Dedifferentiated amniotic fluid mesenchymal stem cell (primary cell): ENCODE measurements around the gene GOLGA6C.
"Not testable (repeated sequence)": the region's sequence is repeated elsewhere in the genome, so short reads cannot be mapped to it uniquely, and the experiment has no call there.

ENCODE experiments used
- DNase-seq: peaks from one replicate; pipeline ENCODE4 v3.0.0-alpha.2; 2016; ENCODE audit errors: extremely low spot score

Gene GOLGA6C

GRCh38 chr15:75258620-75259343 is 648 bp downstream of the GOLGA6C start:
- DNase-seq, result not testable (repeated sequence)

DNA sequence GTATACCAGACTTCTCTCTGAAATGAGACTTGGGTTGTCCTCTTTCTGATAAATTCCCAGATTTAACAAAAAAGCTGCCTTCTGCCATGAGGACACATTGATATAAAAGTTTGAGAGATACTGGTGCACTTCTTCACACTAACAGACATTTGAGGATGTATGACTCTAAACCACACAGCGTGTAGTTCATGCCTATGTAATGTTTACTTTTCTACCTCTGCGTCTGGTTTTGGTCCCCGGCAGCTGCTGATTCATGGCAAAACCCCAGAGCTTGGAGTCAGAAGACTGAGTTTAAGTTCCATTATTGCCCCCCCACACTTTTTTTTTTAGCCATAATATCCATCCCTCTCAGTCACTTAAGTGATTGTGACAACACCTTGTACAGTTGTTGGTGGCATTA is 1.7 kb downstream of the GOLGA6C start:
- not testable (repeated sequence) for DNase-seq

DNA sequence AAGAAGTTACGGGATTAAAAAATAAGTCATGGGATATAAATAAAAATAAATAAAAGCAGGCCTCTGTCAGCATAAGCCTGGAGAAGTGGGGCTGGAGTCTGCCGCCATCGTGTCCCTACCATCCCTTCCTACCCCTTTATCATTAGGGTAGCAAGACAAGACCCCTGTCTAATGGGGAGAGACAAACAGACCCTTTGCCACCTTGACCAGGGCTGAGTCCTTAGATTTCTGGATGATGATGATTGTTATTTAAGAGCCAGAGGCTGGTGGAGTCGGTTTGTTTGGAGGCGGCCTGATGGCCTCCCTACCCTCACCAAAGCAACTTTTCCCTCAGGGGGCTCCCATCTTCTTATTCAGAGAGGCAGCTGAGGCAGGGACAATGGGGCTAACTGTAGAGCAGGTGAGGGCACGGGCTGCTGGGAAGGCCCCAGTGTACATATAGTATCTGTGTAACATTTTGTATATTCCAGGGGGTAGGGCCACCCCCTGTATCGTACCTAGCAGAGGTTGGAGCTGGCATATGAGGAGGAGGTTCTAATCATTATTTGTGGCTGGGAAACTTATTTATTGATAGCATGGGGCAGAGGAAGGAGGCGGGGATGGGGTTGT is 15.7 kb downstream of the GOLGA6C start:
- DNase-seq, result not testable (repeated sequence)

DNA sequence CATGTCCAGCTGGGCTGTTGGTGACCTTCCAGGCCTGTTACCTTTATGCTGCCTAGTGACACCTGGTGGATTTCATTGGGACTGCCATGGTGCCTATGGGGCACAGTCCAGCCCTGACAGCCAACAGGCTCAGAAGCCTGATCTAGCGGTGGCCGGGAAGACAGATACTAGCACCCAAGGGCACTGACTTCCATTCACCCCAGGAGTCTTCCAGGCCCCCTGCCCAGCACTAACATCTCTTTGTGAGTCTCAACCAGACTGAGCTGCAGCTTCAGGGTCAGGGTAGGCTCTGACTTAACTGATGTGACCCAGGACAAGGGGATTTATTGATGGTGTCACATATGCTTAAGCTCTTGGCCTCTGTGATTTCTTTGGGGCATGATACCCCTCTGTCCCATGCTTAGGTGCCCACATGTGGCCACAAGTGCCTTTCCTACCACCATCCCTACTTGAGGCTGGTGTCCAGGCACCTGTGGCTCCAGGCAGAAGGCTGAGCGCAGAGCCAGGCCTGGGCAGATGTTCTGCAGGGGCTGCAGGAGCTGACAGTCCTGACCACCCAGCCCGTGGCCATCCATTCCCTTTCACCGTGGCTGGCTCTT is 16.5 kb downstream of the GOLGA6C start:
- not testable (repeated sequence) for DNase-seq

DNA sequence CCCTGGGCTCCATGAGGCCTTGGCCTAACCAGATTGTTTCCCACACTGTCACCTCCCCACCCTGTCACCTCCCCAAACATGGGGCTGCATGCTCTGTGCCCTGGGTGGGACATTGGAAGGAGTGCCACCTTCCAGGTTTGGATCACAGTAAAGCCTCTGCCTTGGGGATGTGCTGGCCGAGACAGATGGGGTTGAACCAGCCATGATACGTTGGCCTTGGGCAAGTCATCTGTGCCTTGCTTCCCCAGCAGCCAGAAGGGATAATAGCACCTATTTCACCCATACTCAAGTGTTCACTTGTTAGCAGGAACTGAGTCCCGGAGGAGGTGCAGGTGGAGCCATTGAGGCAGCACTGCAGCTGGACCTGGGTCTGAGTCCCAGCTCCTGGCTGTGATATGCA is 17.5 kb downstream of the GOLGA6C start:
- peak; percentile 11 for DNase-seq

- not testable (repeated sequence) for DNase-seq
Observed at GRCh38 chr15:75278497-75278896, 20.4 kb downstream of the GOLGA6C start.

GRCh38 chr15:75282572-75282971 is 24.4 kb downstream of the GOLGA6C start, which contains the start of gene GOLGA6D:
GOLGA6D (plus strand) TSS chr15:75282835; CDS start chr15:75282876, 41 bp downstream.
- not testable (repeated sequence) for DNase-seq

DNA sequence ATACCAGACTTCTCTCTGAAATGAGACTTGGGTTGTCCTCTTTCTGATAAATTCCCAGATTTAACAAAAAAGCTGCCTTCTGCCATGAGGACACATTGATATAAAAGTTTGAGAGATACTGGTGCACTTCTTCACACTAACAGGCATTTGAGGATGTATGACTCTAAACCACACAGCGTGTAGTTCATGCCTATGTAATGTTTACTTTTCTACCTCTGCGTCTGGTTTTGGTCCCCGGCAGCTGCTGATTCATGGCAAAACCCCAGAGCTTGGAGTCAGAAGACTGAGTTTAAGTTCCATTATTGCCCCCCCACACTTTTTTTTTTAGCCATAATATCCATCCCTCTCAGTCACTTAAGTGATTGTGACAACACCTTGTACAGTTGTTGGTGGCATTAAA is 26.0 kb downstream of the GOLGA6C start:
- not testable (repeated sequence) for DNase-seq

GRCh38 chr15:75293660-75294059 is 35.5 kb downstream of the GOLGA6C start:
- not testable (repeated sequence) for DNase-seq

- DNase-seq, result not testable (repeated sequence)
Observed at GRCh38 chr15:75298541-75299310, 40.6 kb downstream of the GOLGA6C start.

- DNase-seq, result not testable (repeated sequence)
Observed at GRCh38 chr15:75299311-75299688, 41.2 kb downstream of the GOLGA6C start.

GRCh38 chr15:75300026-75300425 is 41.9 kb downstream of the GOLGA6C start:
- not testable (repeated sequence) for DNase-seq

DNA sequence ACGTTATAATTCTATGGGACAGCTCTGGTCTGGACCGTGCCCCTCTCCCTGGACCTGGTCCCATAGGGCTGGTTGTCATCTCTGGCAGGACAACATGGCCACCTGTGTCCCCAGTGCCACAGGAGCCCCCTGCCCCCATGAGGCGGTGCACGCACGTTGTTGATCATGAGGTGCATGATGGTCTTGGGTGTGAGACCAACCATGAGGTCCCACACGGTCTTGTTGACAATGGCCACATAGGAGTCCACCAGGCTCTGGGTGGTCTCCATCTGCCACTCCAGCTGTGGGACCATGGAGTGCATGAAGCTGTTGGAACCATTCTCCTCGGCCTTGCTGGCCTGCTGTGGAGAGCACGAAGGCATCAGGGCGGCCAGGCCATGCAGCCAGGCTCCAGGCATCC is 44.2 kb downstream of the GOLGA6C start:
- no peak for DNase-seq

DNA sequence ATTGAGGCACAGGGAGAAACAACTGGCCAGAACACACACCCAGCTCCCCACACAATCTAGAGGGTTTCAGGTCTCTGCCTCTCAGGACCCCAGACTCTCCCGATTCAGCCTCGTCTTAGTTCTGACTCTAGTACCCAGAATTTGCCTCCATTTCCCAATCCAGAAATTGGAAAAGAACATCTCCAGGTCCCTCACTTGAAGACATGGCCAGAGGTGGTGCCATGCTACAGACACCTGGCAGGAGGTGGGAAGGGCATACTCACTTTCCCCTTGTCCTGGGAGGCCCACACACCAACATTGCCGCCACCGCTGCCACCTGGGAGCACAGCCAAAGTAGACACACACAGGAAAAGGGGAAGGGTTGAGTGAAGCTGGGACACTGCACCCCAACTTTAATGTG is 44.6 kb downstream of the GOLGA6C start:
- not testable (repeated sequence) for DNase-seq

DNA sequence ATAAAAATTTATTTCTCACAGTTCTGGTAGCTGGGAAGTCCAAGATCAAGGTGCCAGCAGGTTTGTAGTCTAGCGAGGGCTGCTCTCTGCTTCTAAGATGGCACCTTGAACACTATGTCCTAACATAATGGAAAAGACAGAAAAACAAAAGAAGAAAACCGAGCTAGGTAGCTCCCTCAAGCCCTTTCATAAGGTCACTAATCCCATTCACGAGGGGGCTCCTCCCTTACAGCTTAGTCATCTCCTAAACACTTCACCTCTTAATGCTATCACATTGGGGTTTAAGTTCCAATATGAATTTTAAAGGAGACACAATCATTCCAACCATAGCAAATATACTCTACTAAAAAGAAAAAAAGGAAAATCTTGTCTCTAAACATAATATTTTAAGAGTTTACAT is 48.1 kb downstream of the GOLGA6C start:
- DNase-seq, result no peak

DNA sequence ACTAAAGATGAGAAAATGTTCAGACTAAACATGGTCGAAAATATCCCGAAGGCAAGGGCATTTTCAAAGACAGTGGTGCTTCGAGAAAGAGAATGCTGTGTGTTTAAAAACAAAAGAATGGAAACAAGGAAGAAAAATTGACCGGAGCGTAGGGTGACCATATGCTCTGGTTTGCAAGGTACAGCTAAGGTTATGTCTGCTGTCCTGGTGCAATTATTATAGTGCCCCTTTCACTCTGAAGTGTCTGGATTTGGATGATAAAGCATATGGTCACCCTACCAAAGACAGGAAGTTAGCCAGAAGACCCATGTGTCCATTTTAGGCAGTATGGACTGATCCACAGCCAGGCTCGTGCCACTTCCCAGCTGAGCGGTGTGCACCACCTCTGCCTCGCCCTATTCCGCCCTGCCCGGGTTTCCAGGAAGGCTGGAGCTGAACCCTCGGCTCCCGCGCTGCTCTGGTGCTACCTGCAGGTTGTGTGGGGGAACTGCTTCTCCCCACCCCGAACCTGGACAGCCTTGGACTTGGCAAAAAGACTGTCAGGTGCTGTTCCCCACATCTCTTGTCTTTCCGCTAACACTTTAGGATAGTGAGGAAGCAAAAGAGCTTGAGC is 49.8 kb downstream of the GOLGA6C start:
- DNase-seq, result no peak

DNA sequence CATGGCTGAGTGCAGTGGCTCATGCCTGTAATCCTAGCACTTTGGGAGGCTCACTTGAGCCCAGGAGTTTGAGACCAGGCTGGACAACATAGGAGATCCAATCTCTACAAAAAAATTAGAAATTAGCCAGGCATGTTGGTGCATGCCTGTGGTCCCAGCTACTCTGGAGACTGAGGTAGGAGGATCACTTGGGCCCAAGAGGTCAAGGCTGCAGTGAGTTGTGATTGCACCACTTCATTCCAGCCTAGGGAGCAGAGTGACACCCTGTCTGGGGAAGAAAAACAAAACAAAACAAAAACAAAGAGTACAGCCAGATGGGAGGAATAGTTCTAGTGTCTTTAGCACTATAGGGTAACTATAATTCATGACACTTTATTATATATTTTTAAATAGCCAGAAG is 51.6 kb downstream of the GOLGA6C start:
- no peak for DNase-seq

DNA sequence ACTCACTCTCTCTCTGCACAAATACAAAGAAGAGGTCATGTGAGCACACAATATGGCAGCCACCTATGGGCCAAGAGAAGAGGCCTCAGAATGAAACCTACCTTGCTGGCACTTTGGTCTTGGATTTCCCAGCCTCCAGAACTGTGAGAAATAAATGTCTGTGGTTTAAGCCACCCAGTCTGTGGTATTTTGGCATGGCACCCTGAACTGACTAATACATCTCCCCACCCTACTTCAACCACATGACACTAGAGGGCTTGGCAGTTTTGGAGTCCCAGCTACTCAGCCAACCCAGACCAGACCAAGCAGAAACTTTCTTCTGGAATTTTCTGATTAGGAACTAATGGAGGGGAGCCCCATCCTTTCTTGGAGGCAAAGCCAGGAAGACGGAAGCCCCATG is 54.4 kb downstream of the GOLGA6C start:
- DNase-seq, result not testable (repeated sequence)

DNA sequence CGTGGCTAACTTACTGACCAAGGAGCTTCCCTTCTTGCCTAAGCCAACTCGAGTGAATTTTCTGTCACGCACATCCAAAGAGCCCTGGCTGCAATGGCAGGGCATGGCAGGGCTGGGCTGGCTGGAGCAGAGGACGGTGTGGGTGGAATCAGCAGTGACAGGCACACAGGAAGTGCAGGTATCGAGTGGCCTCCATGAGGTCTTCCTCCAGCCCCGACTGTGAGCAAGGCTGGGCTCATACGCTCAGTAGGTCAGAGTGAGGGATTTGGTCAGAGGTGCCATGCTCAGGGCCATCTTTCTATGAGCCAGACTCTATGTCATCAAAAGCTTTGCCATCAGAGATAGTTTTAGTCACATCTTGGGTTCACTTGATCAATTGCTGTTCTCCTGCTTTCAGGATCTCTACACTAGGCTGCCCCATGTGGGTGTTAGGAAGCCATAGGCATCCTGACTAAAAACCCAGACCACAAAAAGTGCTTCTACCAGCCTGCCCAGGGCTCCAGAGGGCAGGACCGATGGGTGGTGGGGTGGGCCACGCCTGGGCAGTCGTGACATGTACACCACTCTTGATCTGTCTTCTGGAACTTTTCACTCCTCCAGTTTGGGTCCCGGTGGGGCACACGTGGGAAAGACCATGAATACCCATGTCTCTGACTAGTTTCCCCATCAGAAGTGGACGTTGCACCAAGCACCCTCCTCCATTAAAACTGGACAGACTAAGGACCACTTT is 55.1 kb downstream of the GOLGA6C start:
- no peak for DNase-seq

GRCh38 chr15:75314552-75315290 is 56.6 kb downstream of the GOLGA6C start:
- DNase-seq, result no peak
